HG03558 (cell line): ENCODE results near the gene SMAD3.
"Not testable (repeated sequence)": the region's sequence is repeated elsewhere in the genome, so short reads cannot be mapped to it uniquely, and the experiment has no call there.

Experiments
- ATAC-seq: cut with Tn5 transposase; IDR thresholded peaks from one replicate; pipeline ENCODE4 v1.9.1; 2021; ENCODE audit warnings: moderate number of reproducible peaks; ENCODE audit not compliant: unreplicated experiment; ENCODE audit errors: extremely low read depth

Gene SMAD3

DNA sequence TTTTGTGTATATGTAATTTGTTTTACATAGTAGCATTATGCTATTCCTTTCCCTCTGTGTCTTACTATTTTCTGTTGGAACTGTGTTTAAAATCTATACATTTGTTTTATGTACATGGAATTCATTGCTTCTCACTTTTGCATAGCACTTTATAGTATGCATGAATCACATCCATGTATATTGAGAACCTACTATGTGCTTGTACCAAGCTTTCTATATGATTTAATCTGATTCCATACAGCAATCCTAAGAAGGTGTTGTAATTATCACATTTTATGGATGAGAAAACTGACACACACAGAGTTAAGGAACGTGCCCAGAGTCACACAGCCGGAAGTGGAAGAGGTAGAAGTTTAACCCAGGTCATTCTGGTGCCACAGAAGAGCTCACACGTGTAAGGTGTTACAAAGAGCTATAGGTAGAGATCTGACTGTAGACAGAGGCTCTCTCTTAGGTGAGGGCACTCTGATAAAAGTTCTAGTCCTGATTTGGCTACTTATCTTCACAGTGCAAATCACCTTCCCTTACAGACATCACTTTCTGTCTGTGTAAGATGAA lies 3.5 kb upstream of the SMAD3 start:
- no peak for ATAC-seq

DNA sequence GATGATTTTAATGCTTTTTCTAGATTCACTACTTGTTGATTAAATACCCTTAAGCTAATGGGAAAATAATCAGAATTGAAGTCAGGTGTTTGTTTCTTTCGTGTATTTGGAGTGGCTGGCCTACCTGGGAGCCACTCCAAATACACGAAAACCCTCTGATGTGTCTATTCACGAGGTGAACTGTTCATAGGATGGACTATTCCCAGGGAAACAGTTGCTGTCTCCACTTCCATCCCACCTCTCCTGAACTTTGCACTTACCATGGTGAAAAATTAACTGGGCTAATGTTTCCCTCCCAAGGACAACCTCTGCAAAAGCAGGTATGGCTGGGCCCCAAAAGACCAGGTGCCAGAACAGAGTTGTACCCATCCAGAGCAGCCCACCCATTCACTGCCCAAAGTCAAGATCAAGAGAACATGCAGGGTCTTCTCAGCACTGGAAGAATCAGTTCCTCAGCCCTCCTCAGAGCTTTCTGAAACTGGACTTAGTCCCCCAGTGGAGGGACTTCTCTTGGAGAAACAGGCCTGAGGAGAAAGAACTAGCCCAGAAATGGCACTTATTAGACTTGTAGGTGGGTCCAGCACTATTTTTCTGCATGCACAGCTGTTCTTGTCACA lies 2.9 kb upstream of the SMAD3 start:
- ATAC-seq, result no peak

DNA sequence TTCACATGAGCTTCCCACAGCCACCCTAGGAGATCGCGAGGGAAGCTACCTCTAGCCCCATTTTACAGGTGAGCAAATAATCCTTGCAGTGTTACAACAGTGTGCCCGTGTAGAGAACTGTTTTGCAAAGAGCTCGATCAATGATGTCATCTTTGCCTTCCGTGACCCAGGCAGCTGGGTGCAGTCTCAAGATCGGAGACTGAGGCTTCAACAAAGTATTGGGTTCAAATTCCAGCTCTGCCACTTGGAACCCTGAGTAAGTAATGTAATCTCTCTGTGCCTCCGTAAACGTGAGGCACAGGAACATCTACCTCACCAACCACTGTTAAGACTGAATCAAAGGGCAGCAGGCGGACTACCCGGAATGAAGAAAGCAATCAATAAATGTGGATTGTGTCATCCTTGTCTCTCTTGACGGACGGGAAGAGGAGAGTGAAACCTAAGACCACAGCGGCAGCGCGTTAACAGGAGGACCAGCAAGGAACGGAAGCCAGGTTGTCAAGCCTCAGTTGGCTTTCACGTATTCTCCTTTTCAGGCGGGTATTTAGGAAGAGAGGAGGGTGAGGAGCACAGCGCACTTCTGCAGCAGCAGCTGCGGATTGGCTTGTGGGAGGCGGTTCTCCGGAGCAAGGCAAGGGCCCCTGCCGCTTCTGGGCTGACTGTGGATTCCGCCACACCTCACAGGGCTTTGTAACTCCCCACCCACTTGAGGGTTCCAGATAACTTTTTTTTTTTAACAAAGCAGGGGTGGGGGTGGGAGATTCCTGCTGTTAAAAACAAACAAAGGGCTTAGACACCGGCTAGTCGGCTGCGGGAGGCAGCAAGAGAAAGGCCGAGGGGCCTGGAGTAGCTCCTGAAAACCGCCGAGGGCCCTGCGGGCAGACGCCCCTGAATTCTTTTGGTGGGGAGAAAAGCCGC lies 1.5 kb upstream of the SMAD3 start:
- no peak for ATAC-seq

DNA sequence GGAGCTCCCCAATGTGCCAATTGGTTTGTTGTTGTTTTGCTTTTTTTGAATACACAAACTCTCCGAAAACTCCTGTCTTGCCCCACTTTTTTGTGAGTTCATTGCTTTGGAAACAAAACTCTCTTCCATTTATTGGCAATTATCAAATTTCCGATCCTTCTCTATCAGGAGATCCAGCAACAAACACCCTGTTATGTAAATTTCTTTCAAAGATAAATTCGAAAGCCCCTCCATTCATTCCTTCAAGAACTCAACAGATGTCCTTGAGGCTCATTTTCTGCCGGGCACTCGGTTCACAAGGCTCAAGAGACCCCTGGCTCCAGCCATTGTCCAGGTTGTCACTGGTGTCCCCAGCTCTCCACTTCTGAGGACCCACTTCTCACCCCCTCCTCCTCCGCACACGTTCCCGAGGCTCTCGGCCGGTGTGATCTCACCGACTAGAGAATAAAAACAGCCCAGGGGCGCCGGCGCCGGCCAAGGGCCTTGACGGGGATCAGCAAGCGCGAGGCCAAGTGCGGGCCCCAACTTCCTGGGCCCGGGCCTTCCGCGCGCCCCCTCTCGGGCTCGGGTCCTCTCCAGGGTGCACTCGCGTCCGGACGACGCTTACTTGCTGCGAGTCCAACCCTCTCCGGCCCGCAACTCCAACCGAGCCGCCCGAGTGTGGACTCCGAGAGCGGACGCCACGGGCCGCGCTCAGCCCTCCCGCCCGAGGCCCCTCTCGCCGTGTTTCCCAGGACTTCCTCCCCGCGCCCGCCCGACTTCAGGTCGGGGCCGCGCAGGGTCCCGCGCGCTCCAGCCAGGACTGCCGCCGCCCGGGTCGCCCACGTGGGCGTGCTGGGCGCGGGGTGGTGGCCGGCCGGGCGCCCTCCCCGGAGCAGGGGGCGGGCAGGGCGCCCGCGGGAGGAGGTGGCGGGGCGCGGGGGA lies 533 bp upstream of the SMAD3 start:
- ATAC-seq, result no peak

DNA sequence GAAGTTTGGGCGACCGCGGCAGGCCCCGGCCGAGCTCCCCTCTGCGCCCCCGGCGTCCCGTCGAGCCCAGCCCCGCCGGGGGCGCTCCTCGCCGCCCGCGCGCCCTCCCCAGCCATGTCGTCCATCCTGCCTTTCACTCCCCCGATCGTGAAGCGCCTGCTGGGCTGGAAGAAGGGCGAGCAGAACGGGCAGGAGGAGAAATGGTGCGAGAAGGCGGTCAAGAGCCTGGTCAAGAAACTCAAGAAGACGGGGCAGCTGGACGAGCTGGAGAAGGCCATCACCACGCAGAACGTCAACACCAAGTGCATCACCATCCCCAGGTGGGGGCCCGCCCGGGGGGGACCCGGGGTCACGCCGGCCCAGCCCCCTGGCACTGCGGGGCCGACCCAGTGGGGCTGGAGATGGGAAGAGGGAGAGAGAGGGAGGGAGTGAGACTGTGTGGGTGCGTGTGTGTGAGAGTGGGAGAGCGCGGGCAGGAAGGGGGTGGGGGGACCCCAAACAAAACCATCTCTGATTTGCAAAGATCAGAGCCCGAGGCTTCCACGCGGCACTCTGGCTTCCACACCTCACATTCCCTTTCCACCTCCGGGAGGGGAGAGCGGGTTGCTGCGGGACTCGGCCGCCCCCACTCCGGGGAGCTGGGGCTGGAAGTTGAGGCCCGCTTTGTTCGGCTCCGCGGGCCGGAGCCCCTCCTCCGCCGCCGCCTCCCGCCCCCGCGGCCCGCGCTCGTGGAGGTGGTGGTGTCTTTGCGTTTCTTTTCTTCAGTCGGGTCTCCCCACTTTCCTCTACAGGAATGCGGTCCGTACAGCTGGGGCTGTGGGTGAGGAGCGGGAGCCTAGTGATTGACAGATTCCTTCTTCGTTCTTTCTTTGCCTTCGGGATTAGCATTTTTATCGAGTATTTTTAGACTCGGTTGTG lies 898 bp downstream of the SMAD3 start:
- ATAC-seq, result no peak

DNA sequence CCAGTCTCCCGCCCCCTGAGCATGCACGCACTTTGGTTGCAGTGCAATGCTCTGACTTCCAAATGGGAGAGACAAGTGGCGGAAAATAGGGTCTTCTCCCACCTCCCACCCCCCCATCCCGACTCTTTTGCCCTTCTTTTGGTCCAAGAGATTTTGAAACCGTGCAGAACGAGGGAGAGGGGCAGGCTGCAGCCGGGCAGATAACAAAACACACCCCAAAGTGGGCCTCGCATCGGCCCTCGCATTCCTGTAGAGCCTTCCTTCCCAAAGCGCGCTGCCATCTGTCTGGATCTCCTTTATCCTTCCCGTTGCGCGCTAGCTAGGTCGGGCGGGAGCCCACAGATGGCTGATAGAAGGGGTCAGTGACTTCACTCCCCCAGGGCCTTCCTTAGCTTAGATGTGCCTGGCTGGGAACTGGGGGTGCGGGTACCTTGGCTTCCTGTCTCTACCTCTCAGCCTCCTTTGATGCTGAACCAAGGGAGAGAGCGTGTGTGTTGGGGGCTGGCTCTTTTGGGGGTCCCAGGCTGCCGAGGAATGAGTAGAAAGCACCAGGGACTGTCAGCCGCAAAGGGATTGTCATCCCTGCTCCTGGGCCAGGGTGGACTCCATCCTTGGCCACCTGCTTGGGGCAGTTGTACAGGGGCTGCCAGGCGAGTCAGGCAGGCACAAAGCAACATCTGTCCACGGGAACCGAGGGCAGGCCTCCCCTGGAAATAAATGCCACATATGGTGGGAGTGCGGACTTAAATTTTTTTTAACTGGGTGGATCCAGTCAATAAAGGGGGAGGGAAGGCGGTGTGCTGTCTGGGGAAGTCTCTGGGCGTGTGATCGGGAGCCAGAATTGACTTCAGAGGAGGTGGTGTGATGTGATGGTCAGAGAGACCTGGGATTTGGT lies 1.8 kb downstream of the SMAD3 start:
- no peak for ATAC-seq

DNA sequence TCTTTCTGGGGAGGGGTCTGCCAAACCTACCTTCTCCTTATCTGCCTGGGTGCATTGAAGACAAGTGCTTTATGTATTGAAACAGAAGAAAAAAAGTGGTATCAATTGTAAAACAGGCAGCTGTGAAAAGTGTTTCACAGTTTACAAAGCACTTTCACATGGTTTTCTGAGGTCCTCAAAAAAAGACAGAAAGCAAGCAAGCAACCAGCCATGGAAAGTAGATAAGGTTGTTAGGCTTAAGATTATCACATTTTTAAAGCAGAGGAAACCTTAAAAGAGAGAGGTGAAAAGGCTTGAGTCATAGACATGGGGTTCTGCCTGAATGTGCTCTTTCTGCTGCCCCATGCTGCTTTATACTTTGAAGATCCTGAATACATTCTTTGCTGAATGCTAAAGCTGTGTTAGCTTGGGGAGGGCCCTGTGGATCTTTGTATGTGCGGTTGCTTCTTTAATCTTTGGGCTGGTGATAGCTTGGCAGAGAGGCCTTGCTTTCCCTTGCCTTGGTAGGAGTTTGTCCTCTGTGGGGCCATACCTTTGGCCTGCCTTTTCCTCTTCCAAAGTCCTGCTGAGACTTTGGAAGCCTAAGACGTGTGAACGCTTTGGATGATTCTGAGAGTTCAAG lies 2.6 kb downstream of the SMAD3 start:
- no peak for ATAC-seq

DNA sequence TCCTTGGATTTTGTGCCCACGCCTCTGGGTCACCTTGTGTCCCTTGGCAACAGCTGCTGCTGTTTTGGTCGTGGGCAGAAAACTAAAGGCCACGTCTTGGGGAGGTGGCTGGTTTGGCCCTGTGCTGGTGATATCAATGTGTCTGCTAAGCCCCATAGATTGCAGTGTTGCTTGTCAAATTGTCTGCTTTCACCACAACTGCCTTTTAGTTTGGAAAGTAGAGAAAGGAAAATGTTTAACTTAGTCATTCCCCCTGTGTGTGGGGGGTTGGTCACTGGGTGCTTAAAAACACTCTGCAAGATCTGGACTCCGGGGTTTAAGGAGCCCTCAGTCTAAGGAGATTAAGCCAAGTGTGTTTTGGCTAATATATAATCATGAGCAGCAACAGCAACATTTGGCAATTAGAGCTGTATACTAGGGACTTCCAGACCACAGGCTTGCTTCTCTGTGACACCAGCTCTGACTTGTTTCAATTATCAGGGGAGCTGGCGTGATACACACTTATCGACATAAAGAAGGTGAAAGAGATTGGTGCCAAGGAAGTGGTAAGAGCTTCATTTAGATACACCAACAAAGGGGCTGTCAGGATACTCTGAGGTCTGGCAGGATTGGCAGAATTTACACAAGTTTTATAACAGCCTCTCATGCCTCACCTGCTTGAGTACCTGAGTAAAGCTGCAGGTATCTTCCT lies 3.5 kb downstream of the SMAD3 start:
- ATAC-seq, result no peak

DNA sequence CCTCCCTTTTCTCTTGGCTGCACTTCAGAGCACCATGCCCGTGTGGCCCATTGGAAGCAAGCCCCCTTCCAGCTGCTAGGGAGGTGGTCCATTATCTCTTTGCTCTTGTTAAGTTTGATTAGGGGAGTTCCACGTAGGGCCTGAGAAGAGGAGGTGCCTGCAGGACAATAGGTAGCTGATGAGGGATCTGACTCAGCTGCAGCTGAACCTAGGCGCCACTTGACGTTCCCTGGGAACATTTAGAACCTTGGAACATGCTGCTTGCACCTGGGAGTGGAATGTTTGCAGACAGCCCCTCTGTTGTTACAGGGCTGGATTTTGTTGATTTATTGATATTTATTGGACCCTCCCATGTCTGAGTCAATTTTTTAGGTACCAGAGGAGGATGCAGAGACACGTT lies 4.7 kb downstream of the SMAD3 start:
- ATAC-seq, result no peak

DNA sequence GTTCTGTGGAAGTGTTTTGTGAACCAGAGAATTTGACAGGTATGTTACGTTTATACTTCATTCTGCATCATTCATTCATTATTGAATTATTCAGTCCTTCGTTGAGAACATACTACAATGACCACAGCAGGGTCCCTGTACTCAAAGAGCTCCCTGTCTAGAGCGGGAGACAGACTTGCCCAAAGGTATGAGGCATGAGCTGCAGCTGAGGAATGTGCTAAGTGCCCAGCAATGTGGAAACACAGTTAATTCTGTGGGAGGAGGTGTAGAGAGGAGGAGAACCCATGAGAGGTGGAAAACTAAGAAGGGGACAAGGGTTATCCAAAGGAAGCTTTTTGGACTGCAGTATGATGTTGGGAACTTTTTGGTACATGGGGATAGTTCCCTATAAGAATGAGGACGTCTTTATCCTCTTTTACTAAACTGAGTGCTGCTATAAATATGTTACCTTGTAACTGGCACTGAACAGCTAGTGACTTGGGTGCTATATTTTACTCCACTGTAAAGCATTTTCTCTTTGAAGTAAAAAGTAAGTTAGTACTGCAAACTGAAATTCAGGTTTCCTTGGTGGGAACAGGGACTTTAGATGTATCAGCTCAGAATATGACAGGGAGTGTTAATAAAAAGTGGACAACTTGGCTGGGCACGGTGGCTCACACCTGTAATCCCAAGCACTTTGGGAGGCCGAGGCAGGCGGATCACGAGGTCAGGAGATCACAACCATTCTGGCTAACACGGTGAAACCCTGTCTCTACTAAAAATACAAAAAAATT lies 5.7 kb downstream of the SMAD3 start:
- no peak for ATAC-seq

DNA sequence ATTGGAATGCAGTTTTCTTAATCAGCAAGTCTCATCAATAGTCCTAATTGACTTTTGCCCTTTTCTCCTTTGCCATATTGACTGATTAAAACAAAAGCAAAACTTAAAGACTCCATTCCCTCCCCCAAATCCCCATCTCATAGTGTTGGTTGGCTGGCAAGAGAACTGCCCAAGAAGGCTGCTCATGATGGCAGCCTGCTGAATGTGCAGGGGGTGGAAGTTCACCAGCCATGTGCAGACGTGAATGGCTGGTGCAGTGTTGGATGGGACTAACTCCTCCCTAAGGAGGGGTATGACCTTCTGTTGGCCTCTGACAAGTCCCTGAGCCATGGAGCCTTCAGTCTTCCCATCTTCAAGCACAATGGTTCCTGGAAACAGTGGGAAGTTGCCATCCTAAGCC lies 7.0 kb downstream of the SMAD3 start:
- no peak for ATAC-seq

DNA sequence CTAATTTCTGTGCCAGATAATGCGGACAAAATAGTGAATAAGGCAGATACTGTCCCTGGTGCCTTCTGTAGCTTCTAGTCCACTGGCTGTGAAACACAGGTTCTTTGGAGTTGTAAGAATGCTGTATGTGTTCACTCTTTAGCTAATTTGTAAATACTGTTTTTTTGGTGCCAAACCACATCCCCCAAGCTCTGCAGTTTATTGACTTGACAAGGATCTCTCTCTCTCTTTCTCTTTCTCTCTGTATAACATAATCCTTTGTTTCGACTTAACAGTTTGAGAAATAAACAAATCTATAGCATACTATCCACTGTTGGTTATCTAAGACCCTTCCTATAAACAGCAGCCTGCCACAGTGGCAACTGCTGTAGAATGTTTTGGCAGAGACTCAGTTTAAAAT lies 7.6 kb downstream of the SMAD3 start:
- ATAC-seq, result no peak

DNA sequence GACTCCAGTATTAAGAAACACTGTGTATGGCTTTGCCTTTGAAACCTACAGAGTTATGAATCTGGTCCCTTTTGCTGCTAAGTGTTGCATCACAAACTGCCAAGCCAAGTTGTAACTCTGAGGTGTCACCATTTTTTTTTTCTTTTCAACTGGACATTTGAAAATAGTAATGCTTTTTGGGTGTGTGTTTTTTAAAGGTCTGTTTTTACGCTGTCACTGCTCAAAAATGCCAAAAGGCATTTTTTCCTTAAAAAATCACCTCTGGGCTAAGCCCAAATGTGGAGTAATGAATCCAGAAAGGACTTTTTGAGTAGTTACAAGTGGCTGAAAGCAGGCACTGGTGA lies 9.5 kb downstream of the SMAD3 start:
- no peak for ATAC-seq

DNA sequence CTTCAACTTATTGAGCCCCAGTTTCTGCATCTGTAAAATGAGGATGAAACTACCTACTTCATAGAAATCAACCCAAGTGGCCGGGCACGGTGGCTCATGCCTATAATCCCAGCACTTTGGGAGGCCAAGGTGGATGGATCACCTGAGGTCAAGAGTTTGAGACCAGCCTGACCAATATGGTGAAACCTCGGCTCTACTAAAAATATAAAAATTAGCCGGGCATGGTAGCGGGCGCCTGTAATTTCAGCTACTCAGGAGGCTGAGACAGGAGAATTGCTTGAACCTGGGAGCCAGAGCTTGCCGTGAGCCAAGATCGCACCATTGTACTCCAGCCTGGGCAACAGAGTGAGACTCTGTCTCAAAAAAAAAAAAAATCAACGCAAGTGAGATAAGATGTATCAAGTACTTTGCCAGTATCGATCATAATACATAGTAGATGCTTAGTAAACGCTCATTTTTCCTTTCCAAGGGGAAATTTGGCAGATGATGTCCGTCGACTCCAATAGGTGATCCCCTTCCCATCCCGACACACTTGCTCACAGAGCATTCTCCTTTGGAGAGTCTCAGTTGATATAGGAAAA lies 10.2 kb downstream of the SMAD3 start:
- not testable (repeated sequence) for ATAC-seq

DNA sequence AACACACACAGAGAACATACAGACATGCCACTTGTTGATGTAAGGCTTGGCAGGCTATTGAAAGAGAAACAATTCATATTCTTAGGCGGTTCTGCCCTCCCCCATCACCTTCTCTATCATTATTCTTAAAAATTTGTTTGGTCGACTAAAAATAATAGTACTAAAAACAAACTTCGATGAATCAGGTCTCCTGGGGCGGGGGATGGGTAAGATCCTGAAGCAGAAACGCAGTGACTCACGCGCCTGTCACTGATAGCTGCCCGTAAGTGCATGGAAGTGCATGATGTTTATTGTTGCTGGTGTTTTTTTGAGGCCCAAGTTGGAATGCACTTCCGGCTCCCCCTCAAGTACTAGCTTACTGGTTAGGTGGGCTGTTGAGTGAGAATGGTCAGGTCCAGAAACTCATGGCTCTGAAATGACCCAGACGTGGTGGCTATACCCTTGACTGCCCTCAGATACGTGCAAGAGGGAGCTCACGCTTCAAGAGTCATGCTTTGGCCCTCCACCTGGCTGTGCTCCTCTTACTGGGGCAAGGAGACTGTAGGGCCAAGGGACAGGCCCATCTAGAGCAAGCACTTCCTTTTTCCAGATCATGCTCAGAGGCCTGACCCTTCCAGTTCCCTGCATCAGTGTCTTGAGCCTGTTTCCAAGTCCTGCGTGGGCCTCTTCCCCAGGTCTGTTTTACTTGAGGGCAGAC lies 10.9 kb downstream of the SMAD3 start:
- ATAC-seq, result no peak

DNA sequence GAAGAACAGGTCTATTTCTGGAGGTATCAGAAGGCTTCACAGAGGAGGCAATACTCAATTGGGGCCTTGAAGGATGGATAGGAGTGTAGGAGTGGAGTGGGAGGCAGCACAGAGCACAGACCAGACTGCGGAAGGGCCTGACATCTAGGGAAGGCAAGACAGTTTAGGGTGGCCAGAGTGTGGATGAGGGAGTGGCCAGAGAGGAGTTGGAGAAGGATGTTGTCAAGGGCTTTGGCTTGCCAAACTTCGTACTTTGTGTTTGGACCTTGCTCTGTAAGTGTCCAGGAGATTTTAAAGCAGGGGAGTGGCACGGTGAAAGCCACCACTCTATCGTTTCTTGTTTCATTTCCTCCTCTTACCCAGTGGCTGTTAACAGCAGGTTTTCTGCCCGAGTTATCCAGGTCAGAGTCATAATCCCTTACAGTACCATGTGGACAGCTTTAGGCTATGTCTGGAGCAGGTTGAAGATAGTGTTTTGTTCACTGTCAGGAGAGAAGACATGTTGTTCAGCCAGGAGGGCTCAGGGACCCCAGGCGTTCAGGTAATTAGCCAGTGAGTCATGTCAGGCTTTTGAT lies 12.3 kb downstream of the SMAD3 start:
- no peak for ATAC-seq
